Kidney (tissue), 14 donors: ENCODE data around the gene ATG13. TPM values are rescaled to one million over a fixed set of nuclear protein-coding genes. Genes with fewer than 3 reads are reported as not detected.

Experiments
- DNase-seq, 5 donors: peaks; one replicate each; pipeline ENCODE4 v3.0.0-alpha.2; 2013 to 2020
- FAIRE-seq: peaks from 2 replicates; lab custom pipeline; 2012; peaks lifted over from hg19 to GRCh38; lab: Jason Lieb, UNC
- H3K27ac ChIP-seq, 2 donors: one replicate each; pipeline ENCODE4 v1.7.0; 2013; ENCODE audit warnings: low read depth in 2 of 2, low read length in 2 of 2, inconsistent platforms in 1 of 2
- H3K27me3 ChIP-seq: one replicate; pipeline ENCODE4 v1.7.1; 2013; ENCODE audit warnings: low read length, inconsistent platforms; ENCODE audit not compliant: control insufficient read depth, insufficient read depth
- H3K36me3 ChIP-seq, 3 donors: one replicate each; pipeline versions ENCODE4 v1.7.0 to v1.7.1; 2013; ENCODE audit warnings: low read length in 3 of 3, control low read depth in 1 of 3, inconsistent platforms in 1 of 3; ENCODE audit not compliant: insufficient read depth in 3 of 3, control insufficient read depth in 2 of 3
- H3K4me1 ChIP-seq, 3 donors: one replicate each; pipeline versions ENCODE4 v1.7.0 to v1.7.1; 2013; ENCODE audit warnings: low read length in 3 of 3, inconsistent platforms in 1 of 3, low read depth in 1 of 3; ENCODE audit not compliant: control insufficient read depth in 2 of 3, insufficient read depth in 2 of 3
- H3K4me3 ChIP-seq, 3 donors: one replicate each; pipeline versions ENCODE4 v1.7.0 to v1.8.1; 2013; ENCODE audit warnings: low read length in 3 of 3, control low read depth in 1 of 3, inconsistent platforms in 1 of 3
- H3K9ac ChIP-seq, 3 donors: one replicate each; pipeline versions ENCODE4 v1.7.0 to v1.7.1; 2013; ENCODE audit warnings: low read length in 3 of 3, control low read depth in 1 of 3, inconsistent platforms in 1 of 3
- H3K9me3 ChIP-seq, 3 donors: one replicate each; pipeline versions ENCODE4 v1.7.0 to v1.7.1; 2013; ENCODE audit warnings: low read length in 3 of 3, control low read depth in 1 of 3, inconsistent platforms in 1 of 3; ENCODE audit not compliant: control insufficient read depth in 2 of 3, insufficient read depth in 1 of 3
- CTCF ChIP-seq: IDR thresholded peaks from 3 replicates; pipeline ENCODE4 v1.5.1; 2012; ENCODE audit warnings: mild to moderate bottlenecking, moderate library complexity, borderline replicate concordance; ENCODE audit not compliant: insufficient read depth; ENCODE audit errors: extremely low read depth
- intact Hi-C: fragments of 100-400 bp; cut with DNase I; formaldehyde crosslinking; loops from one replicate; pipeline ENCODE4 v1.11.1; 2022
- polyA plus RNA-seq: library from polyadenylated mRNA; stranded (reverse); fragments of 350-450 nt; fragmentation: Illumina TruSeq; extraction: RNeasy Lipid Tissue Mini Kit (QIAGEN cat#74804); gene quantifications from one replicate; pipeline ENCODE4 v1.2.3, GENCODE V29; 2014; ENCODE audit warnings: low read depth, low replicate concordance; ENCODE audit not compliant: insufficient read depth
- total RNA-seq: library from RNA; stranded (reverse); fragmentation: NEBNext Ultra II Directional; extraction: Animal tissue kit (Norgen Biotek cat#: 25700); gene quantifications from one replicate; pipeline ENCODE4 v1.2.1, GENCODE V29; 2021
- donor health status: control.
- donor health status: control.
- donor health status: control.
- donor health status: control.
- donor health status: control.
- donor health status: DM: yes; HTN: yes; CAD: no.
- donor health status: Normal renal cell carcinoma (clear cell type).

The ATG13 gene
- total and polyA plus RNA-seq, 2 donors from 2014 or later = 40.1 to 73.5 TPM

- no peak for DNase-seq
- Histone ChIP-seq H3K4me1 (peaks cover 0 to 33% (median 3%) of the 10 kb centered on the region in 3 donors), H3K9ac (no peak overlapping the region), H3K9me3 (no peaks in the 10 kb centered on the region), H3K27ac (peak overlapping the region in 1 of 2 donors; percentile 20), H3K36me3 (peaks cover 0 to 20% (median 18%) of the 10 kb centered on the region in 3 donors), H3K4me3 (no peak overlapping the region), H3K27me3 (no peaks in the 10 kb centered on the region)
- no peak for FAIRE-seq
- intact Hi-C loops = no loop called here
- TF ChIP-seq CTCF = no peak
Observed at GRCh38 chr11:46697723-46698122, 80.4 kb downstream of the ATG13 start.

GRCh38 chr11:46698597-46698996, 81.2 kb downstream of the ATG13 start:
- H3K36me3 ChIP-seq = peaks cover 2 to 27% (median 24%) of the 10 kb centered on the region in 3 donors
- peaks cover 0 to 33% (median 3%) of the 10 kb centered on the region in 3 donors for H3K4me1 ChIP-seq
- peak overlapping the region in 1 of 3 donors; percentile 19 for H3K4me3 ChIP-seq
- H3K9ac ChIP-seq = peak overlapping the region in 1 of 3 donors; percentile 13
- H3K27me3 ChIP-seq = no peaks in the 10 kb centered on the region
- no peak for TF ChIP-seq CTCF
- no peaks in the 10 kb centered on the region for H3K9me3 ChIP-seq
- no peak overlapping the region for H3K27ac ChIP-seq
- intact Hi-C loops = no loop called here
- peak in 3 of 5 donors; percentile 20 to 45 (median 23) for DNase-seq
- no peak for FAIRE-seq

GRCh38 chr11:46700241-46701077, 83.1 kb downstream of the ATG13 start, which contains the start of the genes ARHGAP1 and ZNF408:
TSS of gene ARHGAP1 (minus strand) at chr11:46700619. CDS start at chr11:46696107, 4,512 bp downstream.
TSS of gene ZNF408 (plus strand) at chr11:46701031. CDS start at chr11:46701048, 17 bp downstream.
- Histone ChIP-seq H3K4me1 (peaks cover 0 to 23% (median 3%) of the 10 kb centered on the region in 3 donors), H3K36me3 (peaks cover 2 to 26% (median 21%) of the 10 kb centered on the region in 3 donors), H3K9ac (peak within 1 kb of the TSS; percentile 84 to 98 (median 89)), H3K27ac (peak within 1 kb of the TSS; percentile 96), H3K4me3 (peak within 1 kb of the TSS; percentile 94 to 100 (median 99)), H3K27me3 (no peaks in the 10 kb centered on the region), H3K9me3 (no peaks in the 10 kb centered on the region)
- peak; percentile 2 for TF ChIP-seq CTCF
- intact Hi-C loops = no loop called here
- FAIRE-seq = peak; percentile 89
- DNase-seq = peak; percentile 99 to 100 (median 99)
